OCI-LY7 (cell line): ENCODE measurements around the gene HSPBP1. TPM values are rescaled to one million over a fixed set of nuclear protein-coding genes. Genes with fewer than 3 reads are reported as not detected.

Experiments used
- BruUV-seq: library from RNA; stranded (reverse); fragments of 400-500 nt; replicated peaks from 2 replicates; lab custom pipeline; 2021; lab: Mats Ljungman, UMichigan
- CTCF ChIA-PET: fragments of 300-600 bp; sonication (Branson Sonifier 250); formaldehyde crosslinking; loops from one replicate; lab custom pipeline; 2022; ENCODE audit warnings: antibody characterized with exemption; ENCODE audit not compliant: unreplicated experiment; lab: Charles Lee
- POLR2A ChIA-PET: fragments of 300-600 bp; sonication (Branson Sonifier 250); formaldehyde crosslinking; loops from one replicate; lab custom pipeline; 2022; ENCODE audit warnings: antibody characterized with exemption; lab: Charles Lee
- DNase-seq: peaks from one replicate; pipeline ENCODE4 v3.0.0-alpha.2; 2015; ENCODE audit warnings: low spot score
- H2AFZ ChIP-seq: fragments of 200-600 bp; sonication (generic), shearing (Covaris generic); 2 replicates; pipeline ENCODE4 v1.6.1; 2014; ENCODE audit warnings: mild to moderate bottlenecking, antibody characterized with exemption, low read length, moderate library complexity
- H3K27ac ChIP-seq: fragments of 200-600 bp; sonication (generic); 2 replicates; pipeline ENCODE4 v1.5.1; 2014; ENCODE audit warnings: mixed run types, low read depth, mild to moderate bottlenecking, moderate library complexity, low read length, inconsistent platforms; ENCODE audit not compliant: poor library complexity, severe bottlenecking
- H3K36me3 ChIP-seq: fragments of 200-600 bp; sonication (generic); 2 replicates; pipeline ENCODE4 v1.6.1; 2014; ENCODE audit warnings: mild to moderate bottlenecking, antibody characterized with exemption, low read length, moderate library complexity, mixed read lengths; ENCODE audit not compliant: insufficient read depth
- H3K4me1 ChIP-seq: fragments of 200-600 bp; sonication (generic); 2 replicates; pipeline ENCODE4 v1.5.1; 2014; ENCODE audit warnings: mild to moderate bottlenecking, low read length; ENCODE audit not compliant: insufficient read depth, poor library complexity, severe bottlenecking
- H3K4me2 ChIP-seq: fragments of 200-600 bp; sonication (generic); 2 replicates; pipeline ENCODE4 v1.6.1; 2014; ENCODE audit warnings: mild to moderate bottlenecking, low read length
- H3K4me3 ChIP-seq: fragments of 200-600 bp; sonication (generic); 2 replicates; pipeline ENCODE4 v1.5.1; 2014; ENCODE audit warnings: mild to moderate bottlenecking, low read depth, low read length; ENCODE audit not compliant: poor library complexity, severe bottlenecking
- H3K79me2 ChIP-seq: fragments of 200-600 bp; sonication (generic); 2 replicates; pipeline ENCODE4 v1.6.1; 2016; ENCODE audit warnings: low read depth, mild to moderate bottlenecking, low read length, moderate library complexity, mixed read lengths; ENCODE audit not compliant: insufficient read depth
- H3K9me2 ChIP-seq: fragments of 200-600 bp; sonication (generic); 2 replicates; pipeline ENCODE4 v1.6.1; 2016; ENCODE audit warnings: mild to moderate bottlenecking, low read length, mixed read lengths; ENCODE audit not compliant: insufficient read depth
- H3K9me3 ChIP-seq: fragments of 200-600 bp; sonication (generic); 2 replicates; pipeline ENCODE4 v1.6.1; 2014; ENCODE audit warnings: mild to moderate bottlenecking, mixed run types, low read length, mixed read lengths
- H4K20me1 ChIP-seq: fragments of 200-600 bp; sonication (generic); 2 replicates; pipeline ENCODE4 v1.6.1; 2014; ENCODE audit warnings: mild to moderate bottlenecking, antibody characterized with exemption, low read length, moderate library complexity, mixed read lengths; ENCODE audit not compliant: insufficient read depth
- CTCF ChIP-seq: fragments of 200-600 bp; sonication (generic); conservative IDR thresholded peaks from 2 replicates; pipeline ENCODE4 v1.5.1; 2014; ENCODE audit warnings: mild to moderate bottlenecking, antibody characterized with exemption, low read length, moderate library complexity, mixed read lengths
- EZH2phosphoT487 ChIP-seq: fragments of 200-600 bp; sonication (generic); IDR thresholded peaks from 2 replicates; pipeline ENCODE4 v1.6.1; 2018; ENCODE audit warnings: low read depth, borderline replicate concordance, mild to moderate bottlenecking, mixed run types, antibody characterized with exemption, low read length, moderate library complexity, mixed read lengths
- intact Hi-C: fragments of 100-400 bp; cut with micrococcal nuclease; formaldehyde crosslinking; loops from one replicate; pipeline ENCODE4 v1.10.0; 2022; ENCODE audit not compliant: unreplicated experiment
- total RNA-seq, 2 experiments: library from RNA; depleted of rRNA in 1 of 2; stranded (reverse); fragments of >200 nt in 1 of 2; shearing (Covaris generic) in 1 of 2; gene quantifications; 2 replicates each; pipeline ENCODE4 v1.2.3, GENCODE V29; 2014 to 2022

HSPBP1 gene
- total RNA-seq, 2 experiments from 2014 or later = 38.7 to 41.3 TPM

GRCh38 chr19:55273978-55274707 lies 5.8 kb downstream of the HSPBP1 start:
- H3K9me2 ChIP-seq = no peaks in the 10 kb centered on the region
- H3K79me2 ChIP-seq = peaks cover 32% of the 10 kb centered on the region
- BruUV-seq = no TSS peak
- H3K4me1 ChIP-seq = peaks cover 62% of the 10 kb centered on the region
- H3K4me2 ChIP-seq = peak overlapping the region; percentile 99
- POLR2A ChIA-PET = interaction anchor here (1.6 to 5.0 kb wide), 2 partner anchors 9 to 15 kb away, joined by 4 to 32 read pairs; partner anchors contain the start of gene PPP6R1
- intact Hi-C loops = no loop called here
- no peak overlapping the region for H2AFZ ChIP-seq
- peak; percentile 90 for DNase-seq
- peak overlapping the region; percentile 49 for H3K4me3 ChIP-seq
- no peaks in the 10 kb centered on the region for H4K20me1 ChIP-seq
- CTCF ChIA-PET = no interaction called here
- peaks cover 62% of the 10 kb centered on the region for H3K36me3 ChIP-seq
- TF ChIP-seq CTCF (no peak), EZH2phosphoT487 (no peak)
- H3K9me3 ChIP-seq = no peaks in the 10 kb centered on the region
- peak overlapping the region; percentile 93 for H3K27ac ChIP-seq

- TF ChIP-seq EZH2phosphoT487 (no peak), CTCF (no peak)
- no peak overlapping the region for H3K4me2 ChIP-seq
- no peak overlapping the region for H2AFZ ChIP-seq
- no TSS peak for BruUV-seq
- CTCF ChIA-PET = no interaction called here
- peaks cover 68% of the 10 kb centered on the region for H3K36me3 ChIP-seq
- H3K9me3 ChIP-seq = no peaks in the 10 kb centered on the region
- H3K9me2 ChIP-seq = no peaks in the 10 kb centered on the region
- H4K20me1 ChIP-seq = no peaks in the 10 kb centered on the region
- peaks cover 14% of the 10 kb centered on the region; the same call in 1 of the 2 replicates for H3K79me2 ChIP-seq
- H3K4me1 ChIP-seq = peaks cover 42% of the 10 kb centered on the region
- no peak overlapping the region for H3K4me3 ChIP-seq
- DNase-seq = no peak
- intact Hi-C loops = no loop called here
- POLR2A ChIA-PET = interaction anchor here (0.6 to 0.7 kb wide), 3 partner anchors 10 to 431 kb away, joined by 3 to 4 read pairs (median 3); no protein-coding TSS in a partner anchor
- H3K27ac ChIP-seq = no peak overlapping the region
Observed at GRCh38 chr19:55272142-55272541, 7.8 kb downstream of the HSPBP1 start.
